NB4 (cell line): ENCODE results near the gene SRGAP2B.
"Not testable (repeated sequence)": the region's sequence is repeated elsewhere in the genome, so short reads cannot be mapped to it uniquely, and the experiment has no call there.

Experiments
- DNase-seq: peaks from one replicate; pipeline ENCODE4 v3.0.0; 2010; ENCODE audit warnings: low read depth
- H3K4me3 ChIP-seq: one replicate; pipeline ENCODE4 v1.5.1; 2011; ENCODE audit warnings: mild to moderate bottlenecking, low read depth, low read length, moderate library complexity

The SRGAP2B gene

GRCh38 chr1:144858607-144859006 lies 236.5 kb downstream of the SRGAP2B start:
- H3K4me3 ChIP-seq, DNase-seq: not testable (repeated sequence)
